ENCODE measurements around the gene TSPAN7.

The TSPAN7 gene

GRCh38 chrX:38664285-38664684, 102.9 kb downstream of the TSPAN7 start:
- peak; percentile 66 to 78 for DNase-seq
- TF ChIP-seq GATA1 (IDR thresholded peaks at IDR 0.05; ENCODE audit: low read depth, low read length), result no peak
- no peak for TF ChIP-seq POLR2A (IDR thresholded peaks at IDR 0.05; ENCODE audit: low read length)

- peak; percentile 7 to 36 for DNase-seq
- no peak for TF ChIP-seq GATA1 (IDR thresholded peaks at IDR 0.05; ENCODE audit: low read depth, low read length)
- TF ChIP-seq POLR2A (IDR thresholded peaks at IDR 0.05; ENCODE audit: low read length), result no peak
Measured at GRCh38 chrX:38666909-38667308, 105.6 kb downstream of the TSPAN7 start.

- TF ChIP-seq GATA1 (IDR thresholded peaks at IDR 0.05; ENCODE audit: low read depth, low read length), result no peak
- no peak for TF ChIP-seq POLR2A (IDR thresholded peaks at IDR 0.05; ENCODE audit: low read length)
- no peak for DNase-seq
Measured at GRCh38 chrX:38668771-38669170, 107.4 kb downstream of the TSPAN7 start.

GRCh38 chrX:38669428-38669827, 108.1 kb downstream of the TSPAN7 start:
- TF ChIP-seq POLR2A (IDR thresholded peaks at IDR 0.05; ENCODE audit: low read length) (no peak), GATA1 (IDR thresholded peaks at IDR 0.05; ENCODE audit: low read depth, low read length) (no peak)
- DNase-seq, result no peak

- peak; percentile 18 to 37 for DNase-seq
- TF ChIP-seq GATA1 (IDR thresholded peaks at IDR 0.05; ENCODE audit: low read depth, low read length) (no peak), POLR2A (IDR thresholded peaks at IDR 0.05; ENCODE audit: low read length) (no peak)
Measured at GRCh38 chrX:38672646-38673045, 111.3 kb downstream of the TSPAN7 start.

- DNase-seq, result no peak
- TF ChIP-seq POLR2A (IDR thresholded peaks at IDR 0.05; ENCODE audit: low read length) (no peak), GATA1 (IDR thresholded peaks at IDR 0.05; ENCODE audit: low read depth, low read length) (no peak)
Measured at GRCh38 chrX:38675856-38676255, 114.5 kb downstream of the TSPAN7 start.

GRCh38 chrX:38678183-38678582, 116.8 kb downstream of the TSPAN7 start:
- no peak for DNase-seq
- TF ChIP-seq POLR2A (IDR thresholded peaks at IDR 0.05; ENCODE audit: low read length) (no peak), GATA1 (IDR thresholded peaks at IDR 0.05; ENCODE audit: low read depth, low read length) (no peak)

- TF ChIP-seq POLR2A (IDR thresholded peaks at IDR 0.05; ENCODE audit: low read length), result no peak
- no peak for TF ChIP-seq GATA1 (IDR thresholded peaks at IDR 0.05; ENCODE audit: low read depth, low read length)
Measured at GRCh38 chrX:38678821-38679220, 117.5 kb downstream of the TSPAN7 start.

GRCh38 chrX:38679695-38680094, 118.4 kb downstream of the TSPAN7 start:
- no peak for DNase-seq
- TF ChIP-seq GATA1 (IDR thresholded peaks at IDR 0.05; ENCODE audit: low read depth, low read length) (no peak), POLR2A (IDR thresholded peaks at IDR 0.05; ENCODE audit: low read length) (no peak)

More at GRCh38 chrX:38678821-38679220, 117.5 kb downstream of the TSPAN7 start:
- DNase-seq, result no peak

GRCh38 chrX:38682095-38682494, 120.8 kb downstream of the TSPAN7 start:
- no peak for DNase-seq
- TF ChIP-seq GATA1 (IDR thresholded peaks at IDR 0.05; ENCODE audit: low read depth, low read length), result no peak
- no peak for TF ChIP-seq POLR2A (IDR thresholded peaks at IDR 0.05; ENCODE audit: low read length)

GRCh38 chrX:38692961-38693360, 131.6 kb downstream of the TSPAN7 start:
- TF ChIP-seq GATA1 (IDR thresholded peaks at IDR 0.05; ENCODE audit: low read depth, low read length) (no peak), POLR2A (IDR thresholded peaks at IDR 0.05; ENCODE audit: low read length) (no peak)
- no peak for DNase-seq

- TF ChIP-seq POLR2A (IDR thresholded peaks at IDR 0.05; ENCODE audit: low read length) (no peak), GATA1 (IDR thresholded peaks at IDR 0.05; ENCODE audit: low read depth, low read length) (no peak)
Measured at GRCh38 chrX:38694394-38694793, 133.1 kb downstream of the TSPAN7 start.

GRCh38 chrX:38697461-38697860, 136.1 kb downstream of the TSPAN7 start:
- TF ChIP-seq GATA1 (IDR thresholded peaks at IDR 0.05; ENCODE audit: low read depth, low read length) (no peak), POLR2A (IDR thresholded peaks at IDR 0.05; ENCODE audit: low read length) (no peak)

More at GRCh38 chrX:38694394-38694793, 133.1 kb downstream of the TSPAN7 start:
- no peak for DNase-seq

GRCh38 chrX:38699121-38699520, 137.8 kb downstream of the TSPAN7 start:
- TF ChIP-seq POLR2A (IDR thresholded peaks at IDR 0.05; ENCODE audit: low read length) (no peak), GATA1 (IDR thresholded peaks at IDR 0.05; ENCODE audit: low read depth, low read length) (no peak)
- DNase-seq, result no peak

More at GRCh38 chrX:38697461-38697860, 136.1 kb downstream of the TSPAN7 start:
- no peak for DNase-seq

GRCh38 chrX:38699696-38700095, 138.4 kb downstream of the TSPAN7 start:
- TF ChIP-seq POLR2A (IDR thresholded peaks at IDR 0.05; ENCODE audit: low read length) (no peak), GATA1 (IDR thresholded peaks at IDR 0.05; ENCODE audit: low read depth, low read length) (no peak)
- DNase-seq, result no peak

GRCh38 chrX:38701073-38701472, 139.7 kb downstream of the TSPAN7 start:
- TF ChIP-seq POLR2A (IDR thresholded peaks at IDR 0.05; ENCODE audit: low read length), result no peak
- no peak for TF ChIP-seq GATA1 (IDR thresholded peaks at IDR 0.05; ENCODE audit: low read depth, low read length)
- DNase-seq, result no peak
